ENCODE measurements around the gene CASKIN2. TPM values are rescaled to one million over a fixed set of nuclear protein-coding genes. Genes with fewer than 3 reads are reported as not detected.
A peak's percentile ranks its signal among the peaks of the same experiment; 100 is the strongest.

The CASKIN2 gene
- total and polyA plus RNA-seq, 2 of the 4 experiments (the other 2 are of a cell fraction), result 2.9 to 6.9 TPM

GRCh38 chr17:75514299-75514918 lies 928 bp downstream of the CASKIN2 start:
- H3K4ac ChIP-seq (ENCODE audit: low read depth, low read length), result peak overlapping the region; percentile 71
- no peak overlapping the region for H3K18ac ChIP-seq (ENCODE audit: low read depth, low read length)
- H3K4me3 ChIP-seq (ENCODE audit: insufficient read depth, low read depth, low read length), result peak overlapping the region; percentile 82
- ChIA-PET POLR2A (ENCODE audit: unreplicated experiment) (no interaction called here), CTCF (no interaction called here)
- H3K27me3 ChIP-seq (ENCODE audit: control insufficient read depth, insufficient read depth, low read length), result no peaks in the 10 kb centered on the region
- peak overlapping the region; percentile 65 for H2BK5ac ChIP-seq (ENCODE audit: low read depth, low read length, poor library complexity, severe bottlenecking)
- dilution Hi-C loops (cut with HindIII; ENCODE audit: low sequenced_read_pairs, unreplicated experiment) (no loop called here), in situ Hi-C loops (cut with MboI; ENCODE audit: low sequenced_read_pairs) (loop anchor here (5.0 kb wide), 1 partner anchor 87 kb away; no protein-coding TSS in a partner anchor), intact Hi-C loops (cut with micrococcal nuclease) (loop anchor here (10.0 kb wide), 1 partner anchor 240 kb away; the partner anchor contains the start of gene MIF4GD)
- no peak for TF ChIP-seq ELK1 (IDR thresholded peaks at IDR 0.05; ENCODE audit: borderline replicate concordance, low read depth, low read length)
- no peak for TF ChIP-seq RAD21 (IDR thresholded peaks at IDR 0.05; ENCODE audit: low read length)
- no peak for TF ChIP-seq CHD1 (IDR thresholded peaks at IDR 0.05; ENCODE audit: low read depth, low read length)
- no peak for TF ChIP-seq RFX5 (IDR thresholded peaks at IDR 0.05; ENCODE audit: low read depth, low read length)
- TF ChIP-seq RCOR1 (IDR thresholded peaks at IDR 0.05; ENCODE audit: insufficient replicate concordance, low read length), result no peak
- TF ChIP-seq MAZ (IDR thresholded peaks at IDR 0.05; ENCODE audit: borderline replicate concordance, low read depth, low read length), result no peak
- TF ChIP-seq NFE2L2 (IDR thresholded peaks at IDR 0.05; ENCODE audit: low read depth, low read length), result no peak
- no peak for TF ChIP-seq CEBPB (IDR thresholded peaks at IDR 0.05; ENCODE audit: low read depth, low read length)
- no peak for TF ChIP-seq MAFK (IDR thresholded peaks at IDR 0.05; ENCODE audit: low read depth, low read length)
- no peak for TF ChIP-seq SMC3 (IDR thresholded peaks at IDR 0.05; ENCODE audit: low read depth, low read length)
- TF ChIP-seq POLR2A (IDR thresholded peaks at IDR 0.05; ENCODE audit: low read depth, low read length), result no peak
- no peak for TF ChIP-seq CTCF (conservative IDR thresholded peaks at IDR 0.05; ENCODE audit: low read depth, low read length)
- no peak for TF ChIP-seq BHLHE40 (IDR thresholded peaks at IDR 0.05; ENCODE audit: low read depth, low read length)
- H3K56ac ChIP-seq (ENCODE audit: extremely low read depth, insufficient read depth, low read length), result peak overlapping the region; percentile 33; the same call in 1 of the 2 replicates
- 0% methylated on average over 1 of the region's 15 CpGs; no CpG with 5 or more reads in 1 of the 2 experiments for WGBS, 2 experiments (ENCODE audit: extremely low coverage in 2 of 2, insufficient read length in 1 of 2)
- H2AFZ ChIP-seq (replicated peaks; ENCODE audit: low read length, poor library complexity), result peak overlapping the region; percentile 98
- no peak overlapping the region for H2BK120ac ChIP-seq (ENCODE audit: low read depth, low read length)
- peak overlapping the region; percentile 77 for H3K4me2 ChIP-seq (ENCODE audit: low read depth, low read length)
- H4K8ac ChIP-seq (ENCODE audit: low read depth in 2 of 2, low read length in 2 of 2), result peak overlapping the region in 1 of 2 experiments; percentile 67; a peak in 1 of 4 replicates
- peak overlapping the region; percentile 70 for H2AK5ac ChIP-seq (ENCODE audit: low read depth, low read length)
- no peak overlapping the region for H4K91ac ChIP-seq (ENCODE audit: insufficient read depth, low read depth, low read length)
- H2BK15ac ChIP-seq (ENCODE audit: low read depth, low read length), result no peak overlapping the region; the same call in 2 of the 3 replicates
- H3K4me1 ChIP-seq (ENCODE audit: control insufficient read depth, insufficient read depth, low read length), result peaks cover 10% of the 10 kb centered on the region; the same call in 1 of the 2 replicates
- H4K20me1 ChIP-seq (ENCODE audit: insufficient read depth, low read length), result peaks cover 30% of the 10 kb centered on the region
- no peak overlapping the region for H2BK20ac ChIP-seq (ENCODE audit: low read depth, low read length)
- ATAC-seq (ENCODE audit: low read depth), result no peak
- BruUV-seq (replicated peaks), result no TSS peak
- no peak overlapping the region for H4K5ac ChIP-seq (ENCODE audit: low read depth, low read length)
- H3K9me3 ChIP-seq (ENCODE audit: control insufficient read depth, insufficient read depth, low read length), result no peaks in the 10 kb centered on the region
- H2AK9ac ChIP-seq (replicated peaks; ENCODE audit: low read depth, low read length, poor library complexity), result peak overlapping the region; percentile 96
- H3K27ac ChIP-seq (ENCODE audit: insufficient read depth, low read length), result peak overlapping the region; percentile 51; the same call in 1 of the 2 replicates
- H3K9ac ChIP-seq (ENCODE audit: low read depth, low read length), result peak overlapping the region; percentile 46
- peak overlapping the region; percentile 82 for H3K23ac ChIP-seq (ENCODE audit: low read depth, low read length)
- peaks cover 11% of the 10 kb centered on the region; the same call in 1 of the 2 replicates for H3K36me3 ChIP-seq (ENCODE audit: control insufficient read depth, insufficient read depth, low read length)
- peaks cover 13% of the 10 kb centered on the region; the same call in 1 of the 2 replicates for H3K9me1 ChIP-seq (ENCODE audit: insufficient read depth, low read length)
- H3K14ac ChIP-seq (replicated peaks; ENCODE audit: low read depth, low read length), result peak overlapping the region; percentile 67
- DNase-seq, result no peak
- H3K79me1 ChIP-seq (ENCODE audit: low read depth in 1 of 2, low read length in 2 of 2), result peaks cover 35 to 68% of the 10 kb centered on the region in 2 experiments

Measured in IMR-90 (cell line).